GM23338 (cell line): ENCODE measurements around the gene DCAF4. TPM values are rescaled to one million over a fixed set of nuclear protein-coding genes. Genes with fewer than 3 reads are reported as not detected.
A peak's percentile ranks its signal among the peaks of the same experiment; 100 is the strongest.

Experiments
- ATAC-seq: fragments of 200-7000 bp; cut with Tn5 transposase; 3 replicates; pipeline ENCODE4 v1.9.1; 2020
- DNase-seq: peaks from one replicate; pipeline ENCODE4 v3.0.0-alpha.2; 2015; ENCODE audit warnings: low spot score
- H2AFZ ChIP-seq: fragments of 200-600 bp; sonication (generic); 2 replicates; pipeline ENCODE4 v1.8.0; 2016; ENCODE audit warnings: antibody characterized with exemption, mild to moderate bottlenecking, moderate library complexity
- H3F3A ChIP-seq: fragments of 200-600 bp; sonication (generic); replicated peaks from 2 replicates; pipeline ENCODE4 v1.8.0; 2017; ENCODE audit warnings: antibody characterized with exemption, mixed run types, low read depth
- H3K27ac ChIP-seq: fragments of 200-600 bp; sonication (generic); 2 replicates; pipeline ENCODE4 v1.6.1; 2016; ENCODE audit warnings: low read depth
- H3K27me3 ChIP-seq: fragments of 200-600 bp; sonication (generic); 2 replicates; pipeline ENCODE4 v1.8.0; 2016; ENCODE audit warnings: mild to moderate bottlenecking, mixed run types, moderate library complexity; ENCODE audit not compliant: insufficient read depth
- H3K36me3 ChIP-seq: fragments of 200-600 bp; sonication (generic); 2 replicates; pipeline ENCODE4 v1.8.0; 2016; ENCODE audit warnings: mild to moderate bottlenecking; ENCODE audit not compliant: insufficient read depth
- H3K4me1 ChIP-seq: fragments of 200-600 bp; sonication (generic); 2 replicates; pipeline ENCODE4 v1.8.0; 2016; ENCODE audit warnings: mild to moderate bottlenecking, moderate library complexity; ENCODE audit not compliant: insufficient read depth
- H3K4me2 ChIP-seq: fragments of 200-600 bp; sonication (generic); 2 replicates; pipeline ENCODE4 v1.7.1; 2017; ENCODE audit warnings: mixed run types
- H3K4me3 ChIP-seq: fragments of 200-600 bp; sonication (generic); 2 replicates; pipeline ENCODE4 v1.6.1; 2016; ENCODE audit warnings: mixed run types
- H3K79me2 ChIP-seq: fragments of 200-600 bp; sonication (generic); replicated peaks from 2 replicates; pipeline ENCODE4 v1.8.0; 2017; ENCODE audit warnings: mild to moderate bottlenecking; ENCODE audit not compliant: insufficient read depth
- H3K9me2 ChIP-seq: fragments of 200-600 bp; sonication (generic); 2 replicates; pipeline ENCODE4 v1.8.0; 2017; ENCODE audit not compliant: insufficient read depth
- H4K20me1 ChIP-seq: fragments of 200-600 bp; sonication (generic); replicated peaks from 2 replicates; pipeline ENCODE4 v1.8.0; 2017; ENCODE audit warnings: mild to moderate bottlenecking; ENCODE audit not compliant: insufficient read depth
- H3K27ac Mint-ChIP-seq: 2 replicates; pipeline ENCODE4 v1.8.0; 2020; ENCODE audit warnings: inconsistent platforms, mild to moderate bottlenecking, moderate library complexity, mixed read lengths
- H3K27me3 Mint-ChIP-seq: 3 replicates; pipeline ENCODE4 v1.8.0; 2022; ENCODE audit warnings: low read depth, mild to moderate bottlenecking, moderate library complexity, mixed read lengths, inconsistent platforms; ENCODE audit not compliant: insufficient read depth, poor library complexity
- H3K36me3 Mint-ChIP-seq: 3 replicates; pipeline ENCODE4 v1.8.0; 2021; ENCODE audit warnings: low read depth, mild to moderate bottlenecking, inconsistent platforms, moderate library complexity, mixed read lengths
- H3K4me1 Mint-ChIP-seq: 3 replicates; pipeline ENCODE4 v1.8.0; 2020; ENCODE audit warnings: mild to moderate bottlenecking, inconsistent platforms, mixed read lengths
- H3K4me3 Mint-ChIP-seq: 3 replicates; pipeline ENCODE4 v1.8.0; 2021; ENCODE audit warnings: moderate library complexity, mild to moderate bottlenecking, inconsistent platforms, mixed read lengths
- H3K9me3 Mint-ChIP-seq: 3 replicates; pipeline ENCODE4 v1.8.0; 2020; ENCODE audit warnings: moderate library complexity, mild to moderate bottlenecking, inconsistent platforms, mixed read lengths
- CREB1 ChIP-seq: fragments of 250-450 bp; sonication (Bioruptor Pico); IDR thresholded peaks from 2 replicates; pipeline ENCODE4 v1.5.0; 2020; ENCODE audit warnings: low read depth, mild to moderate bottlenecking, moderate library complexity
- CTCF ChIP-seq, 2 experiments: fragments of 200-600 bp in 1 of 2; sonication (generic) in 1 of 2; conservative IDR thresholded peaks; 2 replicates each; pipeline versions ENCODE4 v1.5.1 to v1.6.1; 2016 to 2017; ENCODE audit warnings: antibody characterized with exemption in 2 of 2, low read depth in 2 of 2, mild to moderate bottlenecking in 2 of 2, moderate library complexity in 1 of 2
- EZH2 ChIP-seq: fragments of 200-600 bp; sonication (generic); IDR thresholded peaks from one replicate; pipeline ENCODE4 v1.8.0; 2017; ENCODE audit warnings: antibody characterized with exemption, mild to moderate bottlenecking, low read depth; ENCODE audit not compliant: unreplicated experiment
- NANOG ChIP-seq: IDR thresholded peaks from 2 replicates; pipeline ENCODE4 v1.6.1; 2016; ENCODE audit warnings: antibody characterized with exemption, borderline replicate concordance
- POLR2AphosphoS5 ChIP-seq: IDR thresholded peaks from 2 replicates; pipeline ENCODE4 v1.6.1; 2016; ENCODE audit warnings: antibody characterized with exemption, low read depth
- ZNF331 ChIP-seq: fragments of 250-450 bp; sonication (Bioruptor Pico); IDR thresholded peaks from 2 replicates; pipeline ENCODE4 v1.5.0; 2020; ENCODE audit warnings: low read depth, mild to moderate bottlenecking, moderate library complexity
- polyA plus RNA-seq: library from polyadenylated mRNA; unstranded; fragments of >200 nt; fragmentation: Nextera tagmentation; extraction: Ambion mirVana; gene quantifications from 2 replicates; pipeline ENCODE4 v1.2.1, GENCODE V29; 2016
- total RNA-seq: library from RNA; depleted of rRNA; stranded (reverse); fragments of >200 nt; shearing (Covaris generic); gene quantifications from 2 replicates; pipeline ENCODE4 v1.2.3, GENCODE V29; 2014
- TF ChIP-seq, protein P1 (sequence below): fragments of 250-450 bp; sonication (Bioruptor Pico); IDR thresholded peaks from 2 replicates; pipeline ENCODE4 v1.5.0; 2020; ENCODE audit warnings: mild to moderate bottlenecking, moderate library complexity
- TF ChIP-seq, protein P2 (sequence below): IDR thresholded peaks from 2 replicates; pipeline ENCODE4 v1.6.1; 2016; ENCODE audit warnings: antibody characterized with exemption

DCAF4 gene
- total and polyA plus RNA-seq, 2 experiments from 2014 or later: 17.5 to 39.3 TPM

DNA sequence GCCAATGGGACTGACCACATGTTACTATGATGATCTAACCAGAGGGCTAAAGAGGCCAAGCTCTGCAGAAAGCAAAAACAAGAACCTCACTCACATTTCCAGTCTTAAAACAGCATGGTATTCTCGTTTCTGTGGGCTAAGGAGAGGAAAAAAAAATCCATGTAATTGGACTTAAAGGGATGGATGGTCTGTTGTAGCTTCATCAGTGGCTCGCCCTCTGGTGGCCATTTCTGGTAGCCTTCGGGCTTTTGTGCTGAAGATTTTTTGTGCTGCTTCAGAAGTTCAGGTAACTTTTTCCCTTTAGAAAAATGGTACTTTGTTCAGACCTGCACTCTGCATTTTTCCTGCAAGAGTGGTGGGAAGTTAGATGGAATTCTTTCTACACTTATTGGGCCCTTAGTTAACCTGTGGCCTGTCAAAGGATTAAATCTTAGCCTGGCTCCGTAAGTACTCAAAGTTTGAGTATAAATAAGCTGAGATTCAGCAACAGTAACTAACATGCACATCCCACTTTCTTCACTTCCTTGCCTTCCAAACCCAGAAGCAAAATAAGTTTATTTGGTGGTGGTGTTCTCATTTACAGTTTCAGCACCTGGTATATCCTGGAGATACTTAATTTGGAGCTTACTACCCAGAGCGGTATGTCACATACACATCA lies 22.3 kb downstream of the DCAF4 start:
- no peaks in the 10 kb centered on the region for H4K20me1 ChIP-seq
- H3F3A ChIP-seq: no peaks in the 10 kb centered on the region
- Mint-ChIP-seq H3K36me3 (peaks cover 15% of the 10 kb centered on the region), H3K27me3 (peaks cover 5% of the 10 kb centered on the region), H3K4me3 (no peak overlapping the region), H3K27ac (no peak overlapping the region), H3K9me3 (no peaks in the 10 kb centered on the region), H3K4me1 (no peaks in the 10 kb centered on the region; the same call in 2 of the 3 replicates)
- DNase-seq (peak; percentile 78), ATAC-seq (peak; percentile 76)
- H3K4me1 ChIP-seq: no peaks in the 10 kb centered on the region
- H3K27me3 ChIP-seq: no peaks in the 10 kb centered on the region
- H3K79me2 ChIP-seq: no peaks in the 10 kb centered on the region
- peaks cover 7% of the 10 kb centered on the region; the same call in 1 of the 2 replicates for H3K36me3 ChIP-seq
- H3K4me2 ChIP-seq: no peak overlapping the region
- TF ChIP-seq CTCF (conservative IDR thresholded peaks at IDR 0.05; ENCODE audit: low read depth in 2 of 2) (peak; percentile 86 to 97), EZH2 (no peak)
- no peak overlapping the region for H3K27ac ChIP-seq
- no peak overlapping the region for H2AFZ ChIP-seq
- H3K4me3 ChIP-seq: no peak overlapping the region
- no peaks in the 10 kb centered on the region for H3K9me2 ChIP-seq

DNA sequence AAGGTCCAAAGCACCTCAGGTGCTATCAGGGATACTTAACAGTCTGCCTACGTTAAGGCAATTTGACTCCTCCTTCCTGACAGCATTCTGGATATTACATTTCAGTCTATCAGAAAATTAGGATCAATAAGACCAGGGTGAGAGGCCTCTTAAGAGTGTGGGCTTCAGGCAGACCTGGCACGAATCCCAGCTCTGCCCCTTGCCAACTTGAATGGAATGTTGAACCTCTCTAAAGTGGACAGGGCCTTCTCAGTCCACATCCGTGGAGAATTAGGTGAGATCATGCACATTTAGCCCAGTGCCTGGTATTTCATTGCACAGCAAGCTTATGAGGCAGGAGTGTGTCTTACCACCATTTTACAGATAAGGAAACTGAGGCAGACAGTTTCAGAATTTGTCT lies 25.9 kb downstream of the DCAF4 start:
- H3K4me3 Mint-ChIP-seq: no peak overlapping the region
- H3K4me1 Mint-ChIP-seq: no peaks in the 10 kb centered on the region
- no peak overlapping the region for H3K27ac Mint-ChIP-seq

More for the DNA sequence above, 25.9 kb downstream of the DCAF4 start:
- Histone ChIP-seq H3K9me2 (no peaks in the 10 kb centered on the region), H3K4me3 (no peak overlapping the region), H4K20me1 (no peaks in the 10 kb centered on the region), H3K27ac (no peak overlapping the region), H3K4me1 (no peaks in the 10 kb centered on the region), H3K36me3 (no peaks in the 10 kb centered on the region), H3F3A (no peaks in the 10 kb centered on the region), H2AFZ (no peak overlapping the region), H3K4me2 (no peak overlapping the region), H3K79me2 (no peaks in the 10 kb centered on the region), H3K27me3 (no peaks in the 10 kb centered on the region)
- peaks cover 5% of the 10 kb centered on the region for H3K27me3 Mint-ChIP-seq
- no peaks in the 10 kb centered on the region for H3K9me3 Mint-ChIP-seq
- H3K36me3 Mint-ChIP-seq: peaks cover 22% of the 10 kb centered on the region
- ATAC-seq (no peak), DNase-seq (no peak)
- TF ChIP-seq, protein P1, sequence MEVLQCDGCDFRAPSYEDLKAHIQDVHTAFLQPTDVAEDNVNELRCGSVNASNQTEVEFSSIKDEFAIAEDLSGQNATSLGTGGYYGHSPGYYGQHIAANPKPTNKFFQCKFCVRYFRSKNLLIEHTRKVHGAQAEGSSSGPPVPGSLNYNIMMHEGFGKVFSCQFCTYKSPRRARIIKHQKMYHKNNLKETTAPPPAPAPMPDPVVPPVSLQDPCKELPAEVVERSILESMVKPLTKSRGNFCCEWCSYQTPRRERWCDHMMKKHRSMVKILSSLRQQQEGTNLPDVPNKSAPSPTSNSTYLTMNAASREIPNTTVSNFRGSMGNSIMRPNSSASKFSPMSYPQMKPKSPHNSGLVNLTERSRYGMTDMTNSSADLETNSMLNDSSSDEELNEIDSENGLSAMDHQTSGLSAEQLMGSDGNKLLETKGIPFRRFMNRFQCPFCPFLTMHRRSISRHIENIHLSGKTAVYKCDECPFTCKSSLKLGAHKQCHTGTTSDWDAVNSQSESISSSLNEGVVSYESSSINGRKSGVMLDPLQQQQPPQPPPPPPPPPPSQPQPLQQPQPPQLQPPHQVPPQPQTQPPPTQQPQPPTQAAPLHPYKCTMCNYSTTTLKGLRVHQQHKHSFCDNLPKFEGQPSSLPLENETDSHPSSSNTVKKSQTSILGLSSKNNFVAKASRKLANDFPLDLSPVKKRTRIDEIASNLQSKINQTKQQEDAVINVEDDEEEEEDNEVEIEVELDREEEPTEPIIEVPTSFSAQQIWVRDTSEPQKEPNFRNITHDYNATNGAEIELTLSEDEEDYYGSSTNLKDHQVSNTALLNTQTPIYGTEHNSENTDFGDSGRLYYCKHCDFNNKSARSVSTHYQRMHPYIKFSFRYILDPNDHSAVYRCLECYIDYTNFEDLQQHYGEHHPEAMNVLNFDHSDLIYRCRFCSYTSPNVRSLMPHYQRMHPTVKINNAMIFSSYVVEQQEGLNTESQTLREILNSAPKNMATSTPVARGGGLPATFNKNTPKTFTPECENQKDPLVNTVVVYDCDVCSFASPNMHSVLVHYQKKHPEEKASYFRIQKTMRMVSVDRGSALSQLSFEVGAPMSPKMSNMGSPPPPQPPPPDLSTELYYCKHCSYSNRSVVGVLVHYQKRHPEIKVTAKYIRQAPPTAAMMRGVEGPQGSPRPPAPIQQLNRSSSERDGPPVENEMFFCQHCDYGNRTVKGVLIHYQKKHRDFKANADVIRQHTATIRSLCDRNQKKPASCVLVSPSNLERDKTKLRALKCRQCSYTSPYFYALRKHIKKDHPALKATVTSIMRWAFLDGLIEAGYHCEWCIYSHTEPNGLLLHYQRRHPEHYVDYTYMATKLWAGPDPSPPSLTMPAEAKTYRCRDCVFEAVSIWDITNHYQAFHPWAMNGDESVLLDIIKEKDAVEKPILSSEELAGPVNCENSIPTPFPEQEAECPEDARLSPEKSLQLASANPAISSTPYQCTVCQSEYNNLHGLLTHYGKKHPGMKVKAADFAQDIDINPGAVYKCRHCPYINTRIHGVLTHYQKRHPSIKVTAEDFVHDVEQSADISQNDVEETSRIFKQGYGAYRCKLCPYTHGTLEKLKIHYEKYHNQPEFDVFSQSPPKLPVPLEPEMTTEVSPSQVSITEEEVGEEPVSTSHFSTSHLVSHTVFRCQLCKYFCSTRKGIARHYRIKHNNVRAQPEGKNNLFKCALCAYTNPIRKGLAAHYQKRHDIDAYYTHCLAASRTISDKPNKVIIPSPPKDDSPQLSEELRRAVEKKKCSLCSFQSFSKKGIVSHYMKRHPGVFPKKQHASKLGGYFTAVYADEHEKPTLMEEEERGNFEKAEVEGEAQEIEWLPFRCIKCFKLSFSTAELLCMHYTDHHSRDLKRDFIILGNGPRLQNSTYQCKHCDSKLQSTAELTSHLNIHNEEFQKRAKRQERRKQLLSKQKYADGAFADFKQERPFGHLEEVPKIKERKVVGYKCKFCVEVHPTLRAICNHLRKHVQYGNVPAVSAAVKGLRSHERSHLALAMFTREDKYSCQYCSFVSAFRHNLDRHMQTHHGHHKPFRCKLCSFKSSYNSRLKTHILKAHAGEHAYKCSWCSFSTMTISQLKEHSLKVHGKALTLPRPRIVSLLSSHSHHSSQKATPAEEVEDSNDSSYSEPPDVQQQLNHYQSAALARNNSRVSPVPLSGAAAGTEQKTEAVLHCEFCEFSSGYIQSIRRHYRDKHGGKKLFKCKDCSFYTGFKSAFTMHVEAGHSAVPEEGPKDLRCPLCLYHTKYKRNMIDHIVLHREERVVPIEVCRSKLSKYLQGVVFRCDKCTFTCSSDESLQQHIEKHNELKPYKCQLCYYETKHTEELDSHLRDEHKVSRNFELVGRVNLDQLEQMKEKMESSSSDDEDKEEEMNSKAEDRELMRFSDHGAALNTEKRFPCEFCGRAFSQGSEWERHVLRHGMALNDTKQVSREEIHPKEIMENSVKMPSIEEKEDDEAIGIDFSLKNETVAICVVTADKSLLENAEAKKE (CRISPR knock-in tag): no peak
- TF ChIP-seq NANOG: no peak
- no peak for TF ChIP-seq ZNF331 (CRISPR knock-in tag)
- TF ChIP-seq, protein P2, sequence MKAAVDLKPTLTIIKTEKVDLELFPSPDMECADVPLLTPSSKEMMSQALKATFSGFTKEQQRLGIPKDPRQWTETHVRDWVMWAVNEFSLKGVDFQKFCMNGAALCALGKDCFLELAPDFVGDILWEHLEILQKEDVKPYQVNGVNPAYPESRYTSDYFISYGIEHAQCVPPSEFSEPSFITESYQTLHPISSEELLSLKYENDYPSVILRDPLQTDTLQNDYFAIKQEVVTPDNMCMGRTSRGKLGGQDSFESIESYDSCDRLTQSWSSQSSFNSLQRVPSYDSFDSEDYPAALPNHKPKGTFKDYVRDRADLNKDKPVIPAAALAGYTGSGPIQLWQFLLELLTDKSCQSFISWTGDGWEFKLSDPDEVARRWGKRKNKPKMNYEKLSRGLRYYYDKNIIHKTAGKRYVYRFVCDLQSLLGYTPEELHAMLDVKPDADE: no peak
- no peak for TF ChIP-seq POLR2AphosphoS5
- TF ChIP-seq CREB1: no peak
